Measurements from ENCODE around the gene GFY. TPM values are rescaled to one million over a fixed set of nuclear protein-coding genes. Genes with fewer than 3 reads are reported as not detected.
"Not testable (repeated sequence)": the region's sequence is repeated elsewhere in the genome, so short reads cannot be mapped to it uniquely, and the experiment has no call there.

Gene GFY
- total RNA-seq, 2 donors from 2014 or later, result 0.18 TPM; not detected in 1

GRCh38 chr19:49470615-49470978 lies 45.4 kb downstream of the GFY start:
- Mint-ChIP-seq H3K27me3 (ENCODE audit: insufficient read depth) (peaks cover 12% of the 10 kb centered on the region), H3K27ac (no peak overlapping the region), H3K9me3 (no peaks in the 10 kb centered on the region), H3K4me3 (no peak overlapping the region), H3K36me3 (ENCODE audit: low read depth) (peaks cover 21% of the 10 kb centered on the region), H3K4me1 (no peaks in the 10 kb centered on the region)
- Histone ChIP-seq H3K4me1 (ENCODE audit: control insufficient read depth, insufficient read depth, low read length) (no peaks in the 10 kb centered on the region), H3K9ac (ENCODE audit: extremely low read depth, low read length, poor library complexity, severe bottlenecking) (no peak overlapping the region), H3K4me3 (ENCODE audit: low read length) (no peak overlapping the region), H3K36me3 (ENCODE audit: control insufficient read depth, insufficient read depth, low read length) (peaks cover 24% of the 10 kb centered on the region), H3K27ac (ENCODE audit: low read depth, low read length) (no peak overlapping the region), H3K9me3 (ENCODE audit: control insufficient read depth, low read length) (no peaks in the 10 kb centered on the region), H3K27me3 (ENCODE audit: control insufficient read depth, insufficient read depth, low read length, poor library complexity, severe bottlenecking) (peaks cover 11% of the 10 kb centered on the region)
- 91 to 96% methylated on average over 5 to 8 of the region's 8 CpGs for WGBS, 2 experiments (ENCODE audit: insufficient coverage in 1 of 2, insufficient read length in 1 of 2)
- no peak for DNase-seq
- TF ChIP-seq CTCF (conservative IDR thresholded peaks at IDR 0.05), result no peak

DNA sequence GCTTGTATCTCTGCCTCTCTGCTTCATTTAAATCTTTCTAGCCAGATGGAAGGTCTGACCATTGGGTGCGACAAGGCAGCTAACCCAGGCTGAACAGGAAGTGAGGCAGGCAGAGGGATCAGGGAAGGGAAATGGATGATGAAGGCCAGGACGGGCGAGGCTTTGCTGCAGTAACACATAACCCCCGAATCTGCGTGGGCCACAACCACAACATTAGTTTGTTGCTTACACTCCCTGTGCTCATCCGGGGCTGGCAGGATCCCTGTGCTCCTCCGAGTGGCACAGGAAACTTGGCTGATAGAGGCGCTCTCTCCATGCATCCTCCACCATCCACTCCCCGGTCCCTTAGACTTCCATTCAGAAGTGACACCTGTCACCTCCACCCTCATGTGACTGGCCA lies 47.7 kb downstream of the GFY start:
- H3K9ac ChIP-seq (ENCODE audit: extremely low read depth, low read length, poor library complexity, severe bottlenecking), result no peak overlapping the region
- TF ChIP-seq CTCF (conservative IDR thresholded peaks at IDR 0.05), result no peak
- no peak overlapping the region for H3K4me3 ChIP-seq (ENCODE audit: low read length)
- Mint-ChIP-seq H3K36me3 (ENCODE audit: low read depth) (peaks cover 16% of the 10 kb centered on the region), H3K9me3 (no peaks in the 10 kb centered on the region), H3K27ac (no peak overlapping the region), H3K27me3 (ENCODE audit: insufficient read depth) (peaks cover 16% of the 10 kb centered on the region), H3K4me1 (peaks cover 3% of the 10 kb centered on the region), H3K4me3 (no peak overlapping the region)
- no peak overlapping the region for H3K27ac ChIP-seq (ENCODE audit: low read depth, low read length)
- no peaks in the 10 kb centered on the region for H3K4me1 ChIP-seq (ENCODE audit: control insufficient read depth, insufficient read depth, low read length)
- H3K27me3 ChIP-seq (ENCODE audit: control insufficient read depth, insufficient read depth, low read length, poor library complexity, severe bottlenecking), result peaks cover 11% of the 10 kb centered on the region
- WGBS, 2 experiments (ENCODE audit: insufficient coverage in 1 of 2, insufficient read length in 1 of 2), result 89 to 95% methylated on average over 9 of the region's 9 CpGs
- H3K9me3 ChIP-seq (ENCODE audit: control insufficient read depth, low read length), result no peaks in the 10 kb centered on the region
- H3K36me3 ChIP-seq (ENCODE audit: control insufficient read depth, insufficient read depth, low read length), result peaks cover 12% of the 10 kb centered on the region
- no peak for DNase-seq

DNA sequence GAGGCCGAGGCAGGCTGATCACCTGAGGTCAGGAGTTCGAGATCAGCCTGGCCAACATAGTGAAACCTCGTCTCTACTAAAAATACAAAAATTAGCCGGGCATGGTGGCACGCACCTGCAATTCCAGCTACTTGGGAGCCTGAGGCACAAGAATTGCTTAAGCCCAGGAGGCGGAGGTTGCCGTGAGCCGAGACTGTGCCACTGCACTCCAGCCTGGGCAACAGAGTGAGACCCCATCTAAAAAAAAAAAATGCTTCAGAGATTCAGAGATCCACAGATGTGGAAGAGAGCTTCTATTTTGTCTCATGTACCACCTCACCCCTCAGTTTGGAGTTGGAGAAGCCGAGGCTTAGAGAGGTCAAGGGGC lies 48.3 kb downstream of the GFY start:
- not testable (repeated sequence) for H3K9ac ChIP-seq (ENCODE audit: extremely low read depth, low read length, poor library complexity, severe bottlenecking); H3K27ac Mint-ChIP-seq; H3K9me3 ChIP-seq (ENCODE audit: control insufficient read depth, low read length); H3K4me1 ChIP-seq (ENCODE audit: control insufficient read depth, insufficient read depth, low read length); H3K4me3 ChIP-seq (ENCODE audit: low read length); H3K4me1 Mint-ChIP-seq; H3K9me3 Mint-ChIP-seq; H3K4me3 Mint-ChIP-seq; H3K27ac ChIP-seq (ENCODE audit: low read depth, low read length); DNase-seq
- H3K27me3 Mint-ChIP-seq (ENCODE audit: insufficient read depth), result peaks cover 16% of the 10 kb centered on the region
- H3K36me3 ChIP-seq (ENCODE audit: control insufficient read depth, insufficient read depth, low read length), result peaks cover 12% of the 10 kb centered on the region
- peaks cover 11% of the 10 kb centered on the region for H3K27me3 ChIP-seq (ENCODE audit: control insufficient read depth, insufficient read depth, low read length, poor library complexity, severe bottlenecking)
- H3K36me3 Mint-ChIP-seq (ENCODE audit: low read depth), result peaks cover 16% of the 10 kb centered on the region
- WGBS, 2 experiments (ENCODE audit: insufficient coverage in 1 of 2, insufficient read length in 1 of 2), result 75 to 88% methylated on average over 8 to 9 of the region's 9 CpGs

DNA sequence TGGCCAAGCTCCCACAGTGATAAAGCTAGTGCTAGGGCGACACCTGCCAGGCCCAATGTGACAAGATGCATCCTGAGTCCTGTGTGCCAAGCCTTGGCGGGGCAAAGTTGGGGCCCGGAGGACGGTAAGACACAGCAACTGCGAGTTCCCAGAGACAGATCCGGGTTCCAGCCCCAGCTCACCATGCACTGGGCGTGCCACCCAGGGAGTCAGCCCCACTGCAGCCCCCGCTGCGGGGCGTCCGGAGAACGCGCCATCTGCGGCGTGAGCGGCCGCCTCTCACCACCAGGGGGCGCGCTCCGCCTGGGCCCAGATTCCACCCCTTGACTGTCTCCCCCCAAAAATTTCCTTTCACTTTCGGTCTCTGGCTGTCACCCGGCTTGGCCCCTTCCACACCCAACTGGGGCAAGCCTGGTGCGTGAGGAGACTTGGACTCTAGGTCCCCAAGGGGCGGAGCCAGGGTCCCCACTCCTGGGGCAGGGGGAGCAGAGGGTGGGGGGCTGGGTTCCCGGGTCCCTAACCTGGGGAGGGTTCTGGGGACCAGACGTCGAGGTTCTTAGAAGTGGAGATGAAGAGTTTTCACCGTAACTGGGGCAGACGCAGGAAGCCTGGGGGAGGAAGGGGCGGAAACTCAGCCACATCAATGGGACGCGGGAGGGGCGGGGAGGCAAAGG lies 48.8 kb downstream of the GFY start, which contains the start of gene FLT3LG:
Gene FLT3LG, plus strand, starts transcription at position 348 of the 674 bp plus-strand sequence. CDS start 425 bp downstream, outside the sequence.
- Mint-ChIP-seq H3K4me1 (peaks cover 5% of the 10 kb centered on the region), H3K36me3 (ENCODE audit: low read depth) (peaks cover 13% of the 10 kb centered on the region), H3K27ac (no peak within 1 kb of the TSS), H3K27me3 (ENCODE audit: insufficient read depth) (peaks cover 16% of the 10 kb centered on the region), H3K9me3 (peaks cover 2% of the 10 kb centered on the region), H3K4me3 (peak within 1 kb of the TSS; percentile 21)
- Histone ChIP-seq H3K36me3 (ENCODE audit: control insufficient read depth, insufficient read depth, low read length) (peaks cover 12% of the 10 kb centered on the region), H3K9me3 (ENCODE audit: control insufficient read depth, low read length) (no peaks in the 10 kb centered on the region), H3K9ac (ENCODE audit: extremely low read depth, low read length, poor library complexity, severe bottlenecking) (no peak within 1 kb of the TSS), H3K4me3 (ENCODE audit: low read length) (no peak within 1 kb of the TSS), H3K4me1 (ENCODE audit: control insufficient read depth, insufficient read depth, low read length) (no peaks in the 10 kb centered on the region), H3K27ac (ENCODE audit: low read depth, low read length) (no peak within 1 kb of the TSS), H3K27me3 (ENCODE audit: control insufficient read depth, insufficient read depth, low read length, poor library complexity, severe bottlenecking) (peaks cover 11% of the 10 kb centered on the region)
- peak; percentile 83 for DNase-seq
- 28 to 29% methylated on average over 13 to 33 of the region's 33 CpGs for WGBS, 2 experiments (ENCODE audit: insufficient coverage in 1 of 2, insufficient read length in 1 of 2)
- TF ChIP-seq CTCF (conservative IDR thresholded peaks at IDR 0.05), result peak; percentile 99
